Stimulated activated CD8-positive, alpha-beta memory T cell treated with anti-CD3 and anti-CD28 coated beads, Interleukin-7, amount 100 ng/mL, for 1 hour (primary cell): ENCODE measurements around the gene SLC35F6.
"Not testable (repeated sequence)": the region's sequence is repeated elsewhere in the genome, so short reads cannot be mapped to it uniquely, and the experiment has no call there.

Experiments
- DNase-seq, 2 donors: peaks; one replicate each; pipeline ENCODE4 v3.0.0-alpha.2; 2020; ENCODE audit warnings: low read depth in 2 of 2

Gene SLC35F6

GRCh38 chr2:26784570-26785234, 20.6 kb downstream of the SLC35F6 start:
- DNase-seq, result no peak

- DNase-seq, result peak; percentile 88 to 89
Observed at GRCh38 chr2:26785431-26786206, 21.5 kb downstream of the SLC35F6 start, which contains the start of gene CENPA. Gene CENPA, plus strand, starts transcription at chr2:26786056. Its CDS starts 141 bp downstream, at chr2:26786197.

- DNase-seq, result no peak
Observed at GRCh38 chr2:26786207-26787028, 22.3 kb downstream of the SLC35F6 start.

- DNase-seq, result no peak
Observed at GRCh38 chr2:26792720-26793119, 28.6 kb downstream of the SLC35F6 start.

GRCh38 chr2:26793518-26793917, 29.4 kb downstream of the SLC35F6 start:
- no peak for DNase-seq

GRCh38 chr2:26795135-26795534, 31.1 kb downstream of the SLC35F6 start:
- DNase-seq, result not testable (repeated sequence)

- no peak for DNase-seq
Observed at GRCh38 chr2:26801328-26801727, 37.2 kb downstream of the SLC35F6 start.

GRCh38 chr2:26801796-26802195, 37.7 kb downstream of the SLC35F6 start:
- no peak for DNase-seq

- DNase-seq, result no peak
Observed at GRCh38 chr2:26805241-26805676, 41.2 kb downstream of the SLC35F6 start.

GRCh38 chr2:26807788-26808460, 43.8 kb downstream of the SLC35F6 start:
- DNase-seq, result no peak

GRCh38 chr2:26809211-26809610, 45.1 kb downstream of the SLC35F6 start:
- DNase-seq, result no peak

GRCh38 chr2:26809876-26810577, 45.9 kb downstream of the SLC35F6 start:
- no peak for DNase-seq

GRCh38 chr2:26811261-26811660, 47.2 kb downstream of the SLC35F6 start:
- no peak for DNase-seq

GRCh38 chr2:26811791-26812694, 48.0 kb downstream of the SLC35F6 start:
- DNase-seq, result no peak

GRCh38 chr2:26812731-26813130, 48.6 kb downstream of the SLC35F6 start:
- no peak for DNase-seq

GRCh38 chr2:26814072-26814765, 50.1 kb downstream of the SLC35F6 start:
- DNase-seq, result not testable (repeated sequence)

- DNase-seq, result no peak
Observed at GRCh38 chr2:26816893-26817292, 52.8 kb downstream of the SLC35F6 start.

GRCh38 chr2:26818255-26818654, 54.2 kb downstream of the SLC35F6 start:
- DNase-seq, result no peak

- no peak for DNase-seq
Observed at GRCh38 chr2:26818972-26819371, 54.9 kb downstream of the SLC35F6 start.
